Measurements from ENCODE around the gene IFI44.

Gene IFI44

GRCh38 chr1:78627321-78627720 lies 22.3 kb upstream of the IFI44 start:
- Histone ChIP-seq H3K27me3 (ENCODE audit: low read depth) (no peaks in the 10 kb centered on the region), H3K4me3 (no peak overlapping the region), H3K4me1 (no peaks in the 10 kb centered on the region), H3K9me3 (no peaks in the 10 kb centered on the region), H3K36me3 (replicated peaks) (no peaks in the 10 kb centered on the region)
- in situ Hi-C loops (cut with MboI; ENCODE audit: low sequenced_read_pairs) = no loop called here
- no peak for DNase-seq (ENCODE audit: low spot score in 2 of 2)

GRCh38 chr1:78630600-78630999 lies 19.0 kb upstream of the IFI44 start:
- no peak for DNase-seq (ENCODE audit: low spot score in 2 of 2)
- H3K4me1 ChIP-seq = no peaks in the 10 kb centered on the region
- H3K27me3 ChIP-seq (ENCODE audit: low read depth) = no peaks in the 10 kb centered on the region
- no peaks in the 10 kb centered on the region for H3K9me3 ChIP-seq
- no peak overlapping the region for H3K4me3 ChIP-seq
- in situ Hi-C loops (cut with MboI; ENCODE audit: low sequenced_read_pairs) = no loop called here
- H3K36me3 ChIP-seq (replicated peaks) = no peaks in the 10 kb centered on the region

GRCh38 chr1:78633209-78633608 lies 16.4 kb upstream of the IFI44 start:
- Histone ChIP-seq H3K4me1 (no peaks in the 10 kb centered on the region), H3K4me3 (no peak overlapping the region), H3K9me3 (no peaks in the 10 kb centered on the region), H3K36me3 (replicated peaks) (no peaks in the 10 kb centered on the region), H3K27me3 (ENCODE audit: low read depth) (no peaks in the 10 kb centered on the region)
- in situ Hi-C loops (cut with MboI; ENCODE audit: low sequenced_read_pairs) = no loop called here
- no peak for DNase-seq (ENCODE audit: low spot score in 2 of 2)

GRCh38 chr1:78640462-78640861 lies 9.2 kb upstream of the IFI44 start:
- in situ Hi-C loops (cut with MboI; ENCODE audit: low sequenced_read_pairs) = no loop called here
- Histone ChIP-seq H3K27me3 (ENCODE audit: low read depth) (no peaks in the 10 kb centered on the region), H3K9me3 (no peaks in the 10 kb centered on the region), H3K4me3 (no peak overlapping the region), H3K36me3 (replicated peaks) (no peaks in the 10 kb centered on the region), H3K4me1 (no peaks in the 10 kb centered on the region)
- no peak for DNase-seq (ENCODE audit: low spot score in 2 of 2)

- Histone ChIP-seq H3K4me3 (no peak overlapping the region), H3K36me3 (replicated peaks) (no peaks in the 10 kb centered on the region), H3K27me3 (ENCODE audit: low read depth) (no peaks in the 10 kb centered on the region), H3K9me3 (no peaks in the 10 kb centered on the region), H3K4me1 (no peaks in the 10 kb centered on the region)
- DNase-seq (ENCODE audit: low spot score in 2 of 2) = no peak
- in situ Hi-C loops (cut with MboI; ENCODE audit: low sequenced_read_pairs) = no loop called here
Measured at GRCh38 chr1:78641558-78641957, 8.1 kb upstream of the IFI44 start.

GRCh38 chr1:78645723-78646122 lies 3.9 kb upstream of the IFI44 start:
- H3K9me3 ChIP-seq = no peaks in the 10 kb centered on the region
- no peaks in the 10 kb centered on the region for H3K4me1 ChIP-seq
- H3K27me3 ChIP-seq (ENCODE audit: low read depth) = no peaks in the 10 kb centered on the region
- no peaks in the 10 kb centered on the region for H3K36me3 ChIP-seq (replicated peaks)
- in situ Hi-C loops (cut with MboI; ENCODE audit: low sequenced_read_pairs) = no loop called here
- no peak overlapping the region for H3K4me3 ChIP-seq
- no peak for DNase-seq (ENCODE audit: low spot score in 2 of 2)

GRCh38 chr1:78647238-78647637 lies 2.4 kb upstream of the IFI44 start:
- Histone ChIP-seq H3K4me1 (no peaks in the 10 kb centered on the region), H3K36me3 (replicated peaks) (no peaks in the 10 kb centered on the region), H3K9me3 (no peaks in the 10 kb centered on the region), H3K27me3 (ENCODE audit: low read depth) (peaks cover 7% of the 10 kb centered on the region; the same call in 1 of the 2 replicates), H3K4me3 (no peak overlapping the region)
- in situ Hi-C loops (cut with MboI; ENCODE audit: low sequenced_read_pairs) = no loop called here
- no peak for DNase-seq (ENCODE audit: low spot score in 2 of 2)

GRCh38 chr1:78650114-78650660 lies 556 bp downstream of the IFI44 start:
- Histone ChIP-seq H3K4me1 (no peaks in the 10 kb centered on the region), H3K27me3 (ENCODE audit: low read depth) (peaks cover 7% of the 10 kb centered on the region; the same call in 1 of the 2 replicates), H3K9me3 (no peaks in the 10 kb centered on the region), H3K4me3 (no peak overlapping the region), H3K36me3 (replicated peaks) (no peaks in the 10 kb centered on the region)
- in situ Hi-C loops (cut with MboI; ENCODE audit: low sequenced_read_pairs) = no loop called here
- no peak for DNase-seq (ENCODE audit: low spot score in 2 of 2)

- Histone ChIP-seq H3K27me3 (ENCODE audit: low read depth) (peaks cover 7% of the 10 kb centered on the region; the same call in 1 of the 2 replicates), H3K4me3 (no peak overlapping the region), H3K36me3 (replicated peaks) (no peaks in the 10 kb centered on the region), H3K9me3 (no peaks in the 10 kb centered on the region), H3K4me1 (no peaks in the 10 kb centered on the region)
- in situ Hi-C loops (cut with MboI; ENCODE audit: low sequenced_read_pairs) = no loop called here
- no peak for DNase-seq (ENCODE audit: low spot score in 2 of 2)
Measured at GRCh38 chr1:78651241-78651640, 1.6 kb downstream of the IFI44 start.

GRCh38 chr1:78652019-78652560 lies 2.5 kb downstream of the IFI44 start:
- DNase-seq (ENCODE audit: low spot score in 2 of 2) = no peak
- H3K9me3 ChIP-seq = no peaks in the 10 kb centered on the region
- in situ Hi-C loops (cut with MboI; ENCODE audit: low sequenced_read_pairs) = no loop called here

GRCh38 chr1:78658901-78659300 lies 9.3 kb downstream of the IFI44 start:
- in situ Hi-C loops (cut with MboI; ENCODE audit: low sequenced_read_pairs) = no loop called here
- no peaks in the 10 kb centered on the region for H3K4me1 ChIP-seq
- no peaks in the 10 kb centered on the region for H3K36me3 ChIP-seq (replicated peaks)
- H3K27me3 ChIP-seq (ENCODE audit: low read depth) = no peaks in the 10 kb centered on the region; the same call in 1 of the 2 replicates
- H3K4me3 ChIP-seq = no peak overlapping the region
- no peaks in the 10 kb centered on the region for H3K9me3 ChIP-seq
- DNase-seq (ENCODE audit: low spot score in 2 of 2) = no peak

More at GRCh38 chr1:78652019-78652560, 2.5 kb downstream of the IFI44 start:
- Histone ChIP-seq H3K27me3 (ENCODE audit: low read depth) (peaks cover 7% of the 10 kb centered on the region; the same call in 1 of the 2 replicates), H3K4me3 (no peak overlapping the region), H3K36me3 (replicated peaks) (no peaks in the 10 kb centered on the region), H3K4me1 (no peaks in the 10 kb centered on the region)

- Histone ChIP-seq H3K36me3 (replicated peaks) (no peaks in the 10 kb centered on the region), H3K4me1 (no peaks in the 10 kb centered on the region), H3K9me3 (no peaks in the 10 kb centered on the region), H3K4me3 (no peak overlapping the region), H3K27me3 (ENCODE audit: low read depth) (no peaks in the 10 kb centered on the region; the same call in 1 of the 2 replicates)
- DNase-seq (ENCODE audit: low spot score in 2 of 2) = no peak
- in situ Hi-C loops (cut with MboI; ENCODE audit: low sequenced_read_pairs) = no loop called here
Measured at GRCh38 chr1:78663923-78664322, 14.3 kb downstream of the IFI44 start.

GRCh38 chr1:78664763-78665162 lies 15.1 kb downstream of the IFI44 start:
- Histone ChIP-seq H3K9me3 (no peaks in the 10 kb centered on the region), H3K4me1 (no peaks in the 10 kb centered on the region), H3K4me3 (no peak overlapping the region), H3K27me3 (ENCODE audit: low read depth) (no peaks in the 10 kb centered on the region; the same call in 1 of the 2 replicates), H3K36me3 (replicated peaks) (no peaks in the 10 kb centered on the region)
- in situ Hi-C loops (cut with MboI; ENCODE audit: low sequenced_read_pairs) = no loop called here
- no peak for DNase-seq (ENCODE audit: low spot score in 2 of 2)

- Histone ChIP-seq H3K36me3 (replicated peaks) (no peaks in the 10 kb centered on the region), H3K4me3 (no peak overlapping the region), H3K27me3 (ENCODE audit: low read depth) (no peaks in the 10 kb centered on the region; the same call in 1 of the 2 replicates), H3K4me1 (no peaks in the 10 kb centered on the region), H3K9me3 (no peaks in the 10 kb centered on the region)
- no peak for DNase-seq (ENCODE audit: low spot score in 2 of 2)
- in situ Hi-C loops (cut with MboI; ENCODE audit: low sequenced_read_pairs) = no loop called here
Measured at GRCh38 chr1:78665809-78666208, 16.2 kb downstream of the IFI44 start.

GRCh38 chr1:78667939-78668338 lies 18.3 kb downstream of the IFI44 start:
- Histone ChIP-seq H3K4me3 (no peak overlapping the region), H3K9me3 (no peaks in the 10 kb centered on the region), H3K27me3 (ENCODE audit: low read depth) (no peaks in the 10 kb centered on the region; the same call in 1 of the 2 replicates), H3K36me3 (replicated peaks) (no peaks in the 10 kb centered on the region), H3K4me1 (no peaks in the 10 kb centered on the region)
- in situ Hi-C loops (cut with MboI; ENCODE audit: low sequenced_read_pairs) = no loop called here
- no peak for DNase-seq (ENCODE audit: low spot score in 2 of 2)

Measured in HAP-1 (cell line).